ENCODE measurements around the gene SLC26A4.

Gene SLC26A4

GRCh38 chr7:107668296-107668695 lies 7.7 kb downstream of the SLC26A4 start:
- no peaks in the 10 kb centered on the region for H3K27me3 ChIP-seq (ENCODE audit: control insufficient read depth, insufficient read depth, low read length)

GRCh38 chr7:107672183-107672582 lies 11.6 kb downstream of the SLC26A4 start:
- Histone ChIP-seq H3K27me3 (ENCODE audit: control insufficient read depth, insufficient read depth, low read length) (no peaks in the 10 kb centered on the region), H3K4me2 (ENCODE audit: low read length) (no peak overlapping the region), H3K9ac (no peak overlapping the region), H2AFZ (no peak overlapping the region), H3K4me1 (no peaks in the 10 kb centered on the region), H3K79me2 (no peaks in the 10 kb centered on the region), H3K4me3 (ENCODE audit: low read depth, low read length) (no peak overlapping the region), H3K36me3 (ENCODE audit: control insufficient read depth, insufficient read depth, low read length) (no peaks in the 10 kb centered on the region), H3K9me3 (ENCODE audit: control insufficient read depth, low read length) (no peaks in the 10 kb centered on the region), H3K27ac (no peak overlapping the region)
- no peak for TF ChIP-seq CTCF (IDR thresholded peaks at IDR 0.05)

More at GRCh38 chr7:107668296-107668695, 7.7 kb downstream of the SLC26A4 start:
- Histone ChIP-seq H3K9ac (no peak overlapping the region), H3K4me3 (ENCODE audit: low read depth, low read length) (no peak overlapping the region), H3K4me2 (ENCODE audit: low read length) (no peak overlapping the region), H3K79me2 (no peaks in the 10 kb centered on the region), H3K27ac (no peak overlapping the region), H2AFZ (no peak overlapping the region), H3K4me1 (no peaks in the 10 kb centered on the region), H3K36me3 (ENCODE audit: control insufficient read depth, insufficient read depth, low read length) (no peaks in the 10 kb centered on the region), H3K9me3 (ENCODE audit: control insufficient read depth, low read length) (no peaks in the 10 kb centered on the region)
- no peak for TF ChIP-seq CTCF (IDR thresholded peaks at IDR 0.05)

- no peaks in the 10 kb centered on the region for H3K4me1 ChIP-seq
- no peak overlapping the region for H2AFZ ChIP-seq
- TF ChIP-seq CTCF (IDR thresholded peaks at IDR 0.05) = no peak
Observed at GRCh38 chr7:107676249-107676648, 15.6 kb downstream of the SLC26A4 start.

GRCh38 chr7:107678110-107678753 lies 17.6 kb downstream of the SLC26A4 start:
- H3K27me3 ChIP-seq (ENCODE audit: control insufficient read depth, insufficient read depth, low read length) = no peaks in the 10 kb centered on the region
- H3K9ac ChIP-seq = no peak overlapping the region
- no peak overlapping the region for H3K27ac ChIP-seq
- no peaks in the 10 kb centered on the region for H3K36me3 ChIP-seq (ENCODE audit: control insufficient read depth, insufficient read depth, low read length)
- H3K4me3 ChIP-seq (ENCODE audit: low read depth, low read length) = no peak overlapping the region
- no peak overlapping the region for H3K4me2 ChIP-seq (ENCODE audit: low read length)
- TF ChIP-seq CTCF (IDR thresholded peaks at IDR 0.05) = no peak
- no peaks in the 10 kb centered on the region for H3K9me3 ChIP-seq (ENCODE audit: control insufficient read depth, low read length)
- H3K79me2 ChIP-seq = no peaks in the 10 kb centered on the region
- H2AFZ ChIP-seq = peak overlapping the region; percentile 31
- H3K4me1 ChIP-seq = no peaks in the 10 kb centered on the region

More at GRCh38 chr7:107676249-107676648, 15.6 kb downstream of the SLC26A4 start:
- H3K4me2 ChIP-seq (ENCODE audit: low read length) = no peak overlapping the region
- no peaks in the 10 kb centered on the region for H3K27me3 ChIP-seq (ENCODE audit: control insufficient read depth, insufficient read depth, low read length)
- H3K4me3 ChIP-seq (ENCODE audit: low read depth, low read length) = no peak overlapping the region
- H3K36me3 ChIP-seq (ENCODE audit: control insufficient read depth, insufficient read depth, low read length) = no peaks in the 10 kb centered on the region
- no peak overlapping the region for H3K9ac ChIP-seq
- no peak overlapping the region for H3K27ac ChIP-seq
- no peaks in the 10 kb centered on the region for H3K9me3 ChIP-seq (ENCODE audit: control insufficient read depth, low read length)
- H3K79me2 ChIP-seq = no peaks in the 10 kb centered on the region

GRCh38 chr7:107680478-107680877 lies 19.9 kb downstream of the SLC26A4 start:
- Histone ChIP-seq H3K4me3 (ENCODE audit: low read depth, low read length) (no peak overlapping the region), H3K9ac (no peak overlapping the region), H3K36me3 (ENCODE audit: control insufficient read depth, insufficient read depth, low read length) (no peaks in the 10 kb centered on the region), H3K4me1 (no peaks in the 10 kb centered on the region), H3K9me3 (ENCODE audit: control insufficient read depth, low read length) (no peaks in the 10 kb centered on the region), H3K27ac (no peak overlapping the region), H2AFZ (no peak overlapping the region), H3K4me2 (ENCODE audit: low read length) (no peak overlapping the region), H3K79me2 (no peaks in the 10 kb centered on the region), H3K27me3 (ENCODE audit: control insufficient read depth, insufficient read depth, low read length) (no peaks in the 10 kb centered on the region)
- TF ChIP-seq CTCF (IDR thresholded peaks at IDR 0.05) = no peak

Measured in parathyroid adenoma (tissue), 2 donors.